HEK293 (cell line): Measurements from ENCODE around the gene HRH4.

Experiments
- CTCF ChIP-seq: fragments of 450-650 bp; formaldehyde crosslinking; IDR thresholded peaks from 2 replicates; pipeline ENCODE4 v1.5.1; 2016; ENCODE audit warnings: missing biosample characterization, missing genetic modification characterization
- REPIN1 ChIP-seq: fragments of 450-650 bp; formaldehyde crosslinking; IDR thresholded peaks from 2 replicates; pipeline ENCODE4 v1.5.1; 2017; ENCODE audit warnings: missing biosample characterization, missing genetic modification characterization, low read depth
- SETDB1 ChIP-seq: IDR thresholded peaks from one replicate; pipeline ENCODE4 v1.6.1; 2017; ENCODE audit warnings: mild to moderate bottlenecking, low read length, moderate library complexity, mixed read lengths; ENCODE audit not compliant: insufficient read length
- ZFP37 ChIP-seq: fragments of 450-650 bp; formaldehyde crosslinking; IDR thresholded peaks from 2 replicates; pipeline ENCODE4 v1.5.1; 2016; ENCODE audit warnings: missing biosample characterization, missing genetic modification characterization
- ZNF274 ChIP-seq, 2 experiments: fragments of 200-500 bp in 1 of 2; fragments of 450-650 bp in 1 of 2; sonication (Bioruptor generic) in 1 of 2; formaldehyde crosslinking in 1 of 2; IDR thresholded peaks; 2 replicates each; pipeline versions ENCODE4 v1.5.1 to v1.6.1; 2014 to 2016; ENCODE audit warnings: borderline replicate concordance in 1 of 2, inconsistent platforms in 1 of 2, low read length in 1 of 2, missing biosample characterization in 1 of 2, missing genetic modification characterization in 1 of 2
- ZNF426 ChIP-seq: fragments of 450-650 bp; formaldehyde crosslinking; IDR thresholded peaks from 2 replicates; pipeline ENCODE4 v1.5.1; 2017; ENCODE audit warnings: missing biosample characterization, missing genetic modification characterization, mild to moderate bottlenecking, inconsistent platforms, moderate library complexity
- ZNF747 ChIP-seq: fragments of 450-650 bp; formaldehyde crosslinking; IDR thresholded peaks from 2 replicates; pipeline ENCODE4 v1.5.1; 2016; ENCODE audit warnings: missing biosample characterization, missing genetic modification characterization

GRCh38 chr18:24514439-24514838 is 54.0 kb downstream of the HRH4 start:
- TF ChIP-seq ZNF426 (tag by site-specific recombination): no peak
- no peak for TF ChIP-seq CTCF (tag by site-specific recombination)
- no peak for TF ChIP-seq ZNF274 (IDR thresholded peaks at IDR 0.05; ENCODE audit: low read length)
- no peak for TF ChIP-seq ZNF274 (tag by site-specific recombination; IDR thresholded peaks at IDR 0.05; ENCODE audit: borderline replicate concordance)
- no peak for TF ChIP-seq SETDB1
- no peak for TF ChIP-seq REPIN1 (tag by site-specific recombination)
- TF ChIP-seq ZFP37 (tag by site-specific recombination): no peak
- TF ChIP-seq ZNF747 (tag by site-specific recombination): no peak
